ENCODE measurements around the gene BCL2L11.

BCL2L11 gene

DNA sequence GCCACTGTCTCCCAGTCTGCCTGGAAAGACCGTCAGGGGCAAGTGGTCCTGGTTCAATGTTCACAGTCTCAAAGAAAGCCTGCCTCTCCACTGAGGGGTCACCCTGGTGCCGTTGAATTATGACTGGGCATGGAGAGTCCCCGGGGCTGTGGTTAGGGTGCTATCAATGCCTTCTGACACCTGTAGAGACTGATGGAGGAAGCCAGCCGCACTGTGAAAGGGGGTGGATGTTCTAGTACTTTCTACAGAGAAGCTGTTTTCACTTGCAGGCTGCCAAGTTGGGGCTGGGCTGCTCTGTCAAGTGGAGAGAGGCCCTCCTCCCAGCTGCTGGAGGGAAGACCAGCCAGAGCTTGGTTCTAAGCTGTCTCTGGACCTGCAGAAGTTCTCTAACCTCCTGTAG lies 80.5 kb downstream of the BCL2L11 start:
- no peak overlapping the region for H3K27ac ChIP-seq (ENCODE audit: low read depth, low read length)
- H3K4me3 ChIP-seq (ENCODE audit: low read depth in 1 of 2, low read length in 2 of 2): no peak overlapping the region
- no peaks in the 10 kb centered on the region for H3K36me3 ChIP-seq (ENCODE audit: control insufficient read depth in 1 of 2, insufficient read depth in 2 of 2, low read length in 2 of 2)
- H3K9me3 ChIP-seq (ENCODE audit: control insufficient read depth in 1 of 2, low read length in 2 of 2): no peaks in the 10 kb centered on the region
- no peaks in the 10 kb centered on the region for H3K27me3 ChIP-seq (ENCODE audit: control insufficient read depth in 1 of 2, insufficient read depth in 2 of 2, low read length in 2 of 2)
- H3K4me1 ChIP-seq (ENCODE audit: control insufficient read depth in 1 of 2, insufficient read depth in 2 of 2, low read length in 2 of 2): no peaks in the 10 kb centered on the region
- H3K9ac ChIP-seq (ENCODE audit: low read depth in 1 of 2, low read length in 2 of 2): no peak overlapping the region

DNA sequence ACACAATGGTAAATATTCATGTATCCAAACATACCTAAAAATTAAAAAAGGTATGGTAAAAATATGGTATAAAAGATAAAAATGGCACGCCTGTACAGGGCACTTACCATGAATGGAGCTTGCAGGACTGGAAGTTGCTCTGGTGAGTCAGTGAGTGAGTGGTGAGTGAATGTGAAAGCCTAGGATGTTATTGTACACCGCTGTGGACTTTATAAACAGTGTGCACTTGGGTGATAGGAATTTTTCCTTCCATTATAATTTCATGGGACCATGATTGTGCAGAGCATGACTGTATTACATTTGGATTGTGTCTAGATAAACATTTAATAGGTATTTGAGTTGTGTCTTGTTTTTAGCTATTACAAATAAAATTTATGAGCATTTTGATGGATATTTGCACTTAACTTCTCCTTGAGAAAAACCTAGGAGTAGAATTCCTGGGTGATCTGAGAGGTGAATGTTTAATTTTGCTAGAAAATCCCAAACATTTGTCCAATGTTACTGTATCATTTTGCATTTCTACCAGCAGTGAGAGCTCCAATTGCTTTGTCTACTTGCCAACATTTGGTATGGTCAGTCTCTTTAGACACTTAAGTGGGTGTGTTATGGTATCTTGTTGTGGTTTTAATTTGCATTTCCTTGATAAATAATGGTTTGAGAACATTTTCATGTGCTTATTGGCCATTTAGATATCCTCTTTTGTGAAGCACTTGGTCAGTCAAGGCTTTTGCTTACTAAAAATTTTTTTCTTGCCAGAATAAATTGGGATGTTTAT lies 81.7 kb downstream of the BCL2L11 start:
- H3K9ac ChIP-seq (ENCODE audit: low read depth in 1 of 2, low read length in 2 of 2): no peak overlapping the region
- H3K36me3 ChIP-seq (ENCODE audit: control insufficient read depth in 1 of 2, insufficient read depth in 2 of 2, low read length in 2 of 2): no peaks in the 10 kb centered on the region
- H3K27ac ChIP-seq (ENCODE audit: low read depth, low read length): no peak overlapping the region
- H3K4me3 ChIP-seq (ENCODE audit: low read depth in 1 of 2, low read length in 2 of 2): no peak overlapping the region
- no peaks in the 10 kb centered on the region for H3K4me1 ChIP-seq (ENCODE audit: control insufficient read depth in 1 of 2, insufficient read depth in 2 of 2, low read length in 2 of 2)
- H3K27me3 ChIP-seq (ENCODE audit: control insufficient read depth in 1 of 2, insufficient read depth in 2 of 2, low read length in 2 of 2): no peaks in the 10 kb centered on the region
- no peaks in the 10 kb centered on the region for H3K9me3 ChIP-seq (ENCODE audit: control insufficient read depth in 1 of 2, low read length in 2 of 2)

DNA sequence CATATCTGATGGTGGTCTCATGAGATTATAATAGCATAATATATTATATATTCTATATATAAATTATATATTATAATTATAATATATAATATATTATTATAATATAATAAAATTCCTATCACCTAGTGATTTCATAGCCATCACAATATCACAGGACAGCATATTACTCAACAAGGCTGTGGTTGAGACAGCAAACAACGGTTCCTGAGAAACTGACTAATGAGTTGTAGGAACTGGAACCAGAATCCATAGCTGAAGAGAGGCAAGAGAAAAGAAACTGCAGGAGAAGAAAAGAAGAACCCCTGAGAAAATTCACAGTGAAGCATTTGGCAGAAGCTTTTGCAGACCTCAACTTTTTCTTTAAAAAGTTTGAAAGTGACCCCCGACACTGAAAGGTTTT lies 84.0 kb downstream of the BCL2L11 start:
- no peak overlapping the region for H3K9ac ChIP-seq (ENCODE audit: low read depth in 1 of 2, low read length in 2 of 2)
- no peaks in the 10 kb centered on the region for H3K36me3 ChIP-seq (ENCODE audit: control insufficient read depth in 1 of 2, insufficient read depth in 2 of 2, low read length in 2 of 2)
- H3K27ac ChIP-seq (ENCODE audit: low read depth, low read length): no peak overlapping the region
- H3K9me3 ChIP-seq (ENCODE audit: control insufficient read depth in 1 of 2, low read length in 2 of 2): no peaks in the 10 kb centered on the region
- H3K27me3 ChIP-seq (ENCODE audit: control insufficient read depth in 1 of 2, insufficient read depth in 2 of 2, low read length in 2 of 2): no peaks in the 10 kb centered on the region
- H3K4me3 ChIP-seq (ENCODE audit: low read depth in 1 of 2, low read length in 2 of 2): no peak overlapping the region
- peaks cover 0 to 7% of the 10 kb centered on the region in 2 donors for H3K4me1 ChIP-seq (ENCODE audit: control insufficient read depth in 1 of 2, insufficient read depth in 2 of 2, low read length in 2 of 2)

DNA sequence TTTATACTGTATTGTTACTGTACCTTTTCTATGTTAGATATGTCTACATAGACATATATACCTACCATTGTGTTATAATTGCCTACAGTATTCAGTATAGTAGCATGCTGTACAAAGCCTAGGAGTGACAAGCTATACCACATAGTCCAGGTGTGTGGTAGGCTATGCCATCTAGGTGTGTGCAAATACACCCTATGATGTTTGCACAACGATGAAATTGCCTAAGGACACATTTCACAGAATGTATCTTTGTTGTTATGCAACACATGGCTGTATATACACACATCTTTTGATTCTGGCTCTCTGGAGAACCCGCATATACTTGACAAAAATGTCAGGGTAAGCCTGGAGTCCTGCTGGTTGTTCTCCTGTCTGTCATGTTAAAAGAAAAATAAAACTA lies 85.1 kb downstream of the BCL2L11 start:
- no peak overlapping the region for H3K9ac ChIP-seq (ENCODE audit: low read depth in 1 of 2, low read length in 2 of 2)
- no peak overlapping the region for H3K4me3 ChIP-seq (ENCODE audit: low read depth in 1 of 2, low read length in 2 of 2)
- H3K4me1 ChIP-seq (ENCODE audit: control insufficient read depth in 1 of 2, insufficient read depth in 2 of 2, low read length in 2 of 2): peaks cover 0 to 7% of the 10 kb centered on the region in 2 donors
- no peak overlapping the region for H3K27ac ChIP-seq (ENCODE audit: low read depth, low read length)
- H3K9me3 ChIP-seq (ENCODE audit: control insufficient read depth in 1 of 2, low read length in 2 of 2): no peaks in the 10 kb centered on the region
- H3K36me3 ChIP-seq (ENCODE audit: control insufficient read depth in 1 of 2, insufficient read depth in 2 of 2, low read length in 2 of 2): no peaks in the 10 kb centered on the region
- no peaks in the 10 kb centered on the region for H3K27me3 ChIP-seq (ENCODE audit: control insufficient read depth in 1 of 2, insufficient read depth in 2 of 2, low read length in 2 of 2)

DNA sequence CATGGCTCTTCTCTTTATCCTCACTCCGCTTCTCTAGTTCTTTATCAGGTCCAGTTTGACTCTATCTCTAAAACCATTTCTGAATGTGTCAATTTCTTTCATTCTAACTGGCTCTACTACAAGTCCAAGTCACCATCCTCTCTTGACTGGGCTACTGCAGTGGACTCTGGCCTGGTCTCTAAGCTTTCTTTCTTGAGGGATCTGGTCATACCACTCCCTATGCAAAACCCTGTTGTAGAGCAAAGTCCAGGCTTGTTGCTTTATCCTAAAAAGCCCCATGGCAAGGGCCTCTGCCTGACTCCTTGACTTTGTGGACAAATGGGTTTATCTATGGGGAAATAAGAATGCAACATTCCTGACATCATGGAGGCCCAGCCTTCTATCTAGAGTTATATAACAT lies 87.1 kb downstream of the BCL2L11 start:
- H3K27me3 ChIP-seq (ENCODE audit: control insufficient read depth in 1 of 2, insufficient read depth in 2 of 2, low read length in 2 of 2): no peaks in the 10 kb centered on the region
- peaks cover 0 to 7% of the 10 kb centered on the region in 2 donors for H3K4me1 ChIP-seq (ENCODE audit: control insufficient read depth in 1 of 2, insufficient read depth in 2 of 2, low read length in 2 of 2)

DNA sequence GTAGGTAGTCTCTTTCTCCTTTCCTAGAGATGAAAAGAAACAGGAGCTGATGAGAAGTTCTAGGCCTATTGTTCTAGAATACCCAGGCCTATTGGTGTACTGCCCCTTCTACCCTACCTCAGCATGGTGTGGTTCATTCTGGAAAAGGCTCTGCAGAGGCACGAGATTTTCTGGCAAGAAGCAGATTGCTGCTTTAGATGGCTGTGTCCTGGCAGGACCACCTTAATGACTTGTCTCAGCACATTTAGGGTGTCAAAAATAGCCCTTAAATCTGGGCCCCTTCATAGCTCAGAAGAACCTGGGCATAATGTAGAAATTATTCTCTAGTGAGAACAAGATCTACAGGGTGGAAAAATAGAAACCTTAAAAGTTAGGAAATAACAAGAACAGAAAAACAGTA lies 87.9 kb downstream of the BCL2L11 start:
- H3K4me1 ChIP-seq (ENCODE audit: control insufficient read depth in 1 of 2, insufficient read depth in 2 of 2, low read length in 2 of 2): peaks cover 0 to 7% of the 10 kb centered on the region in 2 donors
- H3K36me3 ChIP-seq (ENCODE audit: control insufficient read depth in 1 of 2, insufficient read depth in 2 of 2, low read length in 2 of 2): no peaks in the 10 kb centered on the region
- no peak overlapping the region for H3K4me3 ChIP-seq (ENCODE audit: low read depth in 1 of 2, low read length in 2 of 2)
- H3K27me3 ChIP-seq (ENCODE audit: control insufficient read depth in 1 of 2, insufficient read depth in 2 of 2, low read length in 2 of 2): no peaks in the 10 kb centered on the region
- H3K9ac ChIP-seq (ENCODE audit: low read depth in 1 of 2, low read length in 2 of 2): no peak overlapping the region
- H3K27ac ChIP-seq (ENCODE audit: low read depth, low read length): no peak overlapping the region
- H3K9me3 ChIP-seq (ENCODE audit: control insufficient read depth in 1 of 2, low read length in 2 of 2): peaks cover 0 to 2% of the 10 kb centered on the region in 2 donors

More for the DNA sequence above, 87.1 kb downstream of the BCL2L11 start:
- H3K9me3 ChIP-seq (ENCODE audit: control insufficient read depth in 1 of 2, low read length in 2 of 2): no peaks in the 10 kb centered on the region
- H3K27ac ChIP-seq (ENCODE audit: low read depth, low read length): no peak overlapping the region
- H3K36me3 ChIP-seq (ENCODE audit: control insufficient read depth in 1 of 2, insufficient read depth in 2 of 2, low read length in 2 of 2): no peaks in the 10 kb centered on the region
- H3K9ac ChIP-seq (ENCODE audit: low read depth in 1 of 2, low read length in 2 of 2): no peak overlapping the region
- H3K4me3 ChIP-seq (ENCODE audit: low read depth in 1 of 2, low read length in 2 of 2): no peak overlapping the region

DNA sequence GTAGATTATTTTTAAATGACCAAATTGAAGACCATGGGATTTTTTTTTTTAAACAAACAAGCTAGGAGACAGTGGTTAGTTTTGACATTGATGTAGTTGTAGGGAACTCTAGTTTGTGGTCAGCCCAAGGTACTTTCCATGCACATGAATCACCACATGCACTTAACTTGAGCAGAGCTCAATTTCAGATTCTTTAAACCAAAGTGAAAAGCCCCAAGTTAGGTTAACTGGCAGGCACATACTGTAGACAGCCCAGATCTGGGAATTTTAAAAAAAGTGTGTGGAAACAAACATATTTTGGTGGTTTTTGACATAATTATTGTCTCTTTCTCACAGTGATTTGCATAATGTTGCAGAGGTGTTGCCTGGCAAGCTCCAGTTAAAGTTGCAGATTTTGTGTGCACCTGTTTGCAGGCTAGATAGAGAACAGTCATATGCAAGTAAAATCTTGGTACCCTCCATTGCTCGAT lies 88.4 kb downstream of the BCL2L11 start:
- peaks cover 0 to 7% of the 10 kb centered on the region in 2 donors for H3K4me1 ChIP-seq (ENCODE audit: control insufficient read depth in 1 of 2, insufficient read depth in 2 of 2, low read length in 2 of 2)

DNA sequence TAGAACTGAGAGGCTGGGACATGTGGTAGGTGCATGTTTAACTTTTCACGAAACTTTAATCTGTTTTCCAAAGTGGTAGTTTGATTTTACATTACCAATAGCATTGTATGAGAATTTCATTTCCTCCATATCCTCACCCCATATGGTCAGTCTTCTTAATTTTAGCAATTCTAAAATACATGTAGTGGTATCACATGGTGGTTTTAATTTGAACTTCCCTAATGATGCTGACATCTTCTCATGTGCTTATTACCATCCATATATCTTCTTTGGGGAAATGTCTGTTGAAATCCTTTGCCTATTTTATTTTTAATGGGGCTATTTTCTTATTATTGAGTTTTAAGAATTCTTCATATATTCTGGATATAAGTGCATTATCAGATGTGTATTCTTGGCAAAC lies 89.3 kb downstream of the BCL2L11 start:
- Histone ChIP-seq H3K9ac (ENCODE audit: low read depth in 1 of 2, low read length in 2 of 2) (no peak overlapping the region), H3K27me3 (ENCODE audit: control insufficient read depth in 1 of 2, insufficient read depth in 2 of 2, low read length in 2 of 2) (no peaks in the 10 kb centered on the region), H3K27ac (ENCODE audit: low read depth, low read length) (no peak overlapping the region), H3K9me3 (ENCODE audit: control insufficient read depth in 1 of 2, low read length in 2 of 2) (peaks cover 0 to 16% of the 10 kb centered on the region in 2 donors), H3K36me3 (ENCODE audit: control insufficient read depth in 1 of 2, insufficient read depth in 2 of 2, low read length in 2 of 2) (no peaks in the 10 kb centered on the region), H3K4me3 (ENCODE audit: low read depth in 1 of 2, low read length in 2 of 2) (no peak overlapping the region), H3K4me1 (ENCODE audit: control insufficient read depth in 1 of 2, insufficient read depth in 2 of 2, low read length in 2 of 2) (peaks cover 0 to 7% of the 10 kb centered on the region in 2 donors)

More for the DNA sequence above, 88.4 kb downstream of the BCL2L11 start:
- H3K27ac ChIP-seq (ENCODE audit: low read depth, low read length): no peak overlapping the region
- no peak overlapping the region for H3K9ac ChIP-seq (ENCODE audit: low read depth in 1 of 2, low read length in 2 of 2)
- no peak overlapping the region for H3K4me3 ChIP-seq (ENCODE audit: low read depth in 1 of 2, low read length in 2 of 2)
- H3K27me3 ChIP-seq (ENCODE audit: control insufficient read depth in 1 of 2, insufficient read depth in 2 of 2, low read length in 2 of 2): no peaks in the 10 kb centered on the region
- H3K36me3 ChIP-seq (ENCODE audit: control insufficient read depth in 1 of 2, insufficient read depth in 2 of 2, low read length in 2 of 2): no peaks in the 10 kb centered on the region
- peaks cover 0 to 7% of the 10 kb centered on the region in 2 donors for H3K9me3 ChIP-seq (ENCODE audit: control insufficient read depth in 1 of 2, low read length in 2 of 2)

DNA sequence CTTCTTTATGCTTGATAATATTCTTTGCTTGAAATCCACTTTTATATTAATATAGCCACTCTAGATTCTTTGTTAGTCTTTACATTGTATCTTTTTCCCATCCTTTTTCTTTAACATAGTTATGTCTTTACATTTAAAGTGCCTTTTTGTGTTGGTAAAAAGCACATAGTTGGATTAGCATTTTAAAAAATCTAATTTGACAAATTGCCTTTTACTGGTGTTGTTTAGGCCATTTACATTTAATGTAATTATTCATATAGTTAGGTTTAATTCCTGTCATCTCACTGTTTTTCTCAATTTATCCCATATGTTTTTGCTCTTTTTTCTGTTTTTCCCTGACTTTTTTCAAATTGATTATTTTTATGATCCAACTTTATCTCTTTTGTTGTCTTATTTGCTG lies 93.2 kb downstream of the BCL2L11 start:
- Histone ChIP-seq H3K9me3 (ENCODE audit: control insufficient read depth in 1 of 2, low read length in 2 of 2) (peaks cover 0 to 18% of the 10 kb centered on the region in 2 donors), H3K27me3 (ENCODE audit: control insufficient read depth in 1 of 2, insufficient read depth in 2 of 2, low read length in 2 of 2) (no peaks in the 10 kb centered on the region), H3K4me3 (ENCODE audit: low read depth in 1 of 2, low read length in 2 of 2) (no peak overlapping the region)

DNA sequence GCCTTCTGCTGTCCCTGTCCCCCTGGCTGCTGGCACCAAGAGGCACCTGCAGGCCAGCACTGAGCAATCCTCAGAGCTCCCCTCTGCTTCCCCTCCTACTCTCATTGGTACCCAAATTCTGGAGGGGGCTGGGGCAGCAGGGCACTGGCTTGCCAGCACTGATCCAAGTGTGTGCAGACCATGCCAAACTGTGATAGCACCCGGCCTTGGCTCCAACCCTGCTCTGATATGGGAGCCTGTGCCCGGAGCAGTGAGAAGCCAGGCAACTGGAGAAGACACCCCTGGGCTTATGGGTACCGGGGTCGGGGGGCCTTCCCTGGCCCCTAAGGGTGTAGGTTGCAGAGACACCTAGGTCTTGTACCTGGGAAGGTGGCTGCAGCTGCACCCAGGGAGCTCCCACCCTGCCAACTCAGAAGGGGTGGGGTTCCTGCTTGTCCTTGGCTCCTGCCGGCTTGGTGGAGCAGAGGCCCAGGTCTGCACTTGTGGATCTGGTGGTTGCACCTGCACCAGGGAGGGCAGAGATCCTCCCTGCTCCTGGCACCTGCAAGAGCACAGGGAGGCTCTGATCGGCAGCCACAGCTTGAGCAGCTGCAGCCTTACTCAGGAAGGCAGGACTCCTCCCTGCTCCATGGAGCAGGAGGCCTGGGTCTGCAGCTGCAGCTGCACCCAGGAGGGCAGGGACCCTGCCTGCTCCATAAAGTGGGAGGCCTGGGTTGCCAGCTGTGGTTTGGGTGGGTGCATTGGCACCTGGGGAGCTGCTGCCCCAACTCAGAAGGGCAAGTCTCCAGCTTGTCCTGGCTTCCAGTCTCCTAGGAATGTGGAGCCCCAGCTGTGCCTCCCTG lies 96.3 kb downstream of the BCL2L11 start:
- Histone ChIP-seq H3K4me3 (ENCODE audit: low read depth in 1 of 2, low read length in 2 of 2) (no peak overlapping the region), H3K4me1 (ENCODE audit: control insufficient read depth in 1 of 2, insufficient read depth in 2 of 2, low read length in 2 of 2) (peaks cover 0 to 3% of the 10 kb centered on the region in 2 donors), H3K27ac (ENCODE audit: low read depth, low read length) (no peak overlapping the region), H3K27me3 (ENCODE audit: control insufficient read depth in 1 of 2, insufficient read depth in 2 of 2, low read length in 2 of 2) (no peaks in the 10 kb centered on the region), H3K9ac (ENCODE audit: low read depth in 1 of 2, low read length in 2 of 2) (no peak overlapping the region), H3K36me3 (ENCODE audit: control insufficient read depth in 1 of 2, insufficient read depth in 2 of 2, low read length in 2 of 2) (no peaks in the 10 kb centered on the region), H3K9me3 (ENCODE audit: control insufficient read depth in 1 of 2, low read length in 2 of 2) (peaks cover 0 to 18% of the 10 kb centered on the region in 2 donors)

More for the DNA sequence above, 93.2 kb downstream of the BCL2L11 start:
- Histone ChIP-seq H3K36me3 (ENCODE audit: control insufficient read depth in 1 of 2, insufficient read depth in 2 of 2, low read length in 2 of 2) (no peaks in the 10 kb centered on the region), H3K27ac (ENCODE audit: low read depth, low read length) (no peak overlapping the region), H3K4me1 (ENCODE audit: control insufficient read depth in 1 of 2, insufficient read depth in 2 of 2, low read length in 2 of 2) (no peaks in the 10 kb centered on the region), H3K9ac (ENCODE audit: low read depth in 1 of 2, low read length in 2 of 2) (no peak overlapping the region)

All from duodenal mucosa (tissue), 2 donors.